ENCODE measurements around the gene MFSD12.

MFSD12 gene

DNA sequence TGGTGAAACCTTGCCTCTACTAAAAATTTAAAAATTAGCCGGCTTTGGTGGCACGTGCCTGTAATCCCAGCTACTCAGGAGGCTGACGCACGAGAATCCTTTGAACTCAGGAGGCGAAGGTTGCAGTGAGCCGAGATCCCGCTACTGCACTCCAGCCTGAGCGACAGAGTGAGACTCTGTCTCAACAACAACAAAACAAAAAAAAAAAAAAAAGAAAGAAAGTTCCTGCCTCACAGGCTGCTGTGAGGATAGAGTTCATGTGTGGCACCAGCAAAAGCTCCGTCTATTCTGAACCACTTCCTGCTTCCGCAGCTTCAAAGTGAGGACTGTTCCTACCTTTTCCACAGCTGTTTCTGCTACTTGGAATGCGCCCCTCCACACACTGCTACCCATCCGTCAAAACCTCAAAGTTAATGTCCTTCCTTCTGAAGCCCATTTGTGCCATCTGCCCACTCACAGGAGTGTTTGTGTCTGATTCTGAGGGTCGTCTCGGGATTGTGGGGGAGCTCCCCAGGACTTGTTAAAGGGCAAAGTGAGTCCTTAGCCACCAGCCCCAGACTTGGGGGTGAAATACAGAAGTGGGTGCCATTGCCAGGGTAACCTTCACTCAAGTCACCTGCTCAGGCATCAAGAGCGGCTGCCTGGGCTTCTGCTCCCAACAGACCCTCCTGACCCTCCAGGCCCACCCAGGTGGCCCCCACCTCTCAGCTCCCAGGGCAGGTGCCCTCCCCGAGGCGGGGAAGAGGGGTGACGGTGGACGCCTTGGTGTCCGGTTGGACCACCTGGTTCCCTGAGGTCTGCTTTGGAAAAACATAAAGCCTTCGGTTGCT lies 2.9 kb downstream of the MFSD12 start:
- H3K4me1 ChIP-seq (ENCODE audit: insufficient read depth, low read length), result no peaks in the 10 kb centered on the region
- H3K9me3 ChIP-seq (ENCODE audit: insufficient read depth, low read depth, low read length), result no peaks in the 10 kb centered on the region
- WGBS, result 92% methylated on average over 20 of the region's 21 CpGs
- H3K27ac ChIP-seq (ENCODE audit: low read depth, low read length), result no peak overlapping the region
- 0 out of 2 replicates have a peak, but pooled peaks cover 4% of the 10 kb centered on the region for H3K36me3 ChIP-seq (ENCODE audit: insufficient read depth, low read length)
- H3K9ac ChIP-seq (ENCODE audit: low read depth, low read length), result no peak overlapping the region
- H3K27me3 ChIP-seq (ENCODE audit: insufficient read depth, low read length), result no peaks in the 10 kb centered on the region; the same call in none of the 2 replicates
- H3K4me3 ChIP-seq (ENCODE audit: low read length), result no peak overlapping the region

DNA sequence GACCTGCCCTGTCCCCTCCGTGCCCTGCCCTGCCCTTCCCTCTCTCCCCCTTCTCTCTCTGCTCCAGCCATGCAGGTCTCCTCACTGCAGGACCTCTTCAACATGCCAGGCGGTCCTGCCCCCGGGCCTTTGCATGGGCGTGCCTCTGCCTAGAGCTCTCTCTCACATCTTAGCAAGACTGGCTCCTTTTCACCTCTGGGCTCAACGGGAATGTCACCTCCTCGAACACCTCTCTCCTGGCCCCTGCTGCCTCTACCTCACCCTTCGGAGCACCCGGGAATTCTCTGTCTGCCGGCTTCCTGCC lies 5.6 kb downstream of the MFSD12 start:
- Histone ChIP-seq H3K9me3 (ENCODE audit: insufficient read depth, low read depth, low read length) (no peaks in the 10 kb centered on the region), H3K36me3 (ENCODE audit: insufficient read depth, low read length) (peaks cover 9% of the 10 kb centered on the region; the same call in 1 of the 2 replicates), H3K27ac (ENCODE audit: low read depth, low read length) (no peak overlapping the region), H3K9ac (ENCODE audit: low read depth, low read length) (no peak overlapping the region), H3K27me3 (ENCODE audit: insufficient read depth, low read length) (no peaks in the 10 kb centered on the region; the same call in none of the 2 replicates), H3K4me1 (ENCODE audit: insufficient read depth, low read length) (no peaks in the 10 kb centered on the region), H3K4me3 (ENCODE audit: low read length) (no peak overlapping the region)
- 85% methylated on average over 9 of the region's 9 CpGs for WGBS

DNA sequence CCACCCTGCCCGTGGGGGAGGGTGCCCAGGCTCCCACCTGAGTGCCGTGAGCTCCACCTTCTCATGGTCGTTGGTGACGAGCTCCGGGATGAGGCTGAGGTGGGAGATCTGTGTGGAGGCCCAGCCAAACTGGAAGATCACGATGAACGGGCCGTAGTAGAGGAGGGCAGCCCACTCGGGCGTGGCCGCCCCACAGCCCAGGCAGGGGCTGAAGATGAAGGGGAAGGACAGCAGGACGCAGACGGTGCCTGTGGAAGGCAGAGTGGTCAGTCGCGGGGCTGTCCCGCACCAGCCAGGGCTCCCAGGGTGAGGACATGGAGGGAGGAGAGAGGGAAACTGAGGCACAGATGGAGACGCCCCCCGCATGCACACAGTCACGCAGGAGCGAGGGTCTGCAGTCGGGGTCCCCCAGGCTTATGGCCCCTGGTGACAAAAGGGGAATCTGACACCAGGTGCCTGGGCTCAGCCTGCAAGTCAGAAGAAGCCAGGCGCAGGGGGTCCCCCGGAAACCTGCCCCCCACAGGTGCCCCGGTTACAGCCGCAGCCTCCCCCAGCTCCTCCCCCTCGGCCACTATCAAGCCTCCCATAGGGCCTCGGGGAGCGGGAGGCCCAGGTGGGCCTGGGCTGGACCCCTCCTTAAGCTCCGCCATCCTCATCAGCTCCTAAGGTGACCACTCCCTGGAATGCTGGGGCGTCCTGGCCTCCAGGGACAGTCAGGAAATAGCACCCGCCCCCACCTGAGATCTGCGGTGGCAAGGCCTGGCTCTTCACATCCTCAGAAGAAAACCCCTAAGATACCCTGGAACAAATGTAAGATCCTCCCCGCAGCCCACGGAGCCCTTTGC lies 6.2 kb downstream of the MFSD12 start:
- H3K9ac ChIP-seq (ENCODE audit: low read depth, low read length), result no peak overlapping the region
- H3K36me3 ChIP-seq (ENCODE audit: insufficient read depth, low read length), result peaks cover 9% of the 10 kb centered on the region; the same call in 1 of the 2 replicates
- no peak overlapping the region for H3K4me3 ChIP-seq (ENCODE audit: low read length)
- no peak overlapping the region for H3K27ac ChIP-seq (ENCODE audit: low read depth, low read length)
- no peaks in the 10 kb centered on the region; the same call in 1 of the 2 replicates for H3K27me3 ChIP-seq (ENCODE audit: insufficient read depth, low read length)
- WGBS, result 94% methylated on average over 33 of the region's 34 CpGs
- no peaks in the 10 kb centered on the region for H3K9me3 ChIP-seq (ENCODE audit: insufficient read depth, low read depth, low read length)
- H3K4me1 ChIP-seq (ENCODE audit: insufficient read depth, low read length), result no peaks in the 10 kb centered on the region

DNA sequence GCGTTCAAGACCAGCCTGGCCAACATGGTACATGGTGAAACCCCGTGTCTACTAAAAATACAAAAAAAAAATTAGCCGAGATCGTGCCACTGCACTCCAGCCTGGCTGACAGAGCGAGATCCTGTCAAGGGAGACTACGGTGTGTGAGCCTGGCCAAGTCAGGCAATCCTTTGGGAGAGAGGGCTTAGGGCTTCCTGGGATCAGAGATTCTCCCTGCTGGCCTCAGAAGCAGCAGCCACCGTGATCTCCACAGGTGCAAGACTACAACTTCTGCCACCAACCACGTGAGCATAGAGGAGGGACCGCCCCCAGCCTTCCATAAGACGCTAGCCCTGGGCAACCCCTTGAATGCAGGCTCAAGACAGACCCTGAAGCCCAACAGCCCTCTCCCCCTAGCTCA lies 7.6 kb downstream of the MFSD12 start:
- H3K27ac ChIP-seq (ENCODE audit: low read depth, low read length), result no peak overlapping the region
- H3K9ac ChIP-seq (ENCODE audit: low read depth, low read length), result no peak overlapping the region
- no peak overlapping the region for H3K4me3 ChIP-seq (ENCODE audit: low read length)
- WGBS, result 89% methylated on average over 10 of the region's 10 CpGs
- no peaks in the 10 kb centered on the region for H3K27me3 ChIP-seq (ENCODE audit: insufficient read depth, low read length)
- no peaks in the 10 kb centered on the region for H3K4me1 ChIP-seq (ENCODE audit: insufficient read depth, low read length)
- no peaks in the 10 kb centered on the region for H3K9me3 ChIP-seq (ENCODE audit: insufficient read depth, low read depth, low read length)
- H3K36me3 ChIP-seq (ENCODE audit: insufficient read depth, low read length), result peaks cover 15% of the 10 kb centered on the region

DNA sequence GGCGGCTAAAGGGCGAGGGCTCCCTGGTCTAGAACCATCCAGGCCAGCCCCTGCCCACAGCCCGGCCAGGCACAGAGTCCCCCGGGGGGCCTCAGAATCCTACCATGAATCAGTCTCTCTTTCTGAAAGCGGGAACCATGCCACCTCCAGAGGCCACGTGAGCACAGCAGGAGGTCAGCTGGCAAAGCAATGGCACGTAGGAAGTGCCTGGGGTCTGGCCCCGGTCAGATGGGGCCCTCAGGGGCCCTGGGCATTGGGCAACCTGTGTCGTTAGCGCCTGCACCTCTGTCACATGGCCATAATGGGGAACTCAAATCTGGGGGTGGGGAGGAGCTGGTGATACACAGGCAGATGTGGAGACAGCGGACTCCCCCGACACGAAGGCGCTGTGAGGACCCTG lies 8.8 kb downstream of the MFSD12 start:
- H3K4me1 ChIP-seq (ENCODE audit: insufficient read depth, low read length), result no peaks in the 10 kb centered on the region
- no peak overlapping the region for H3K27ac ChIP-seq (ENCODE audit: low read depth, low read length)
- H3K4me3 ChIP-seq (ENCODE audit: low read length), result no peak overlapping the region
- no peaks in the 10 kb centered on the region for H3K27me3 ChIP-seq (ENCODE audit: insufficient read depth, low read length)
- 90% methylated on average over 14 of the region's 14 CpGs for WGBS
- H3K9ac ChIP-seq (ENCODE audit: low read depth, low read length), result no peak overlapping the region
- no peaks in the 10 kb centered on the region for H3K9me3 ChIP-seq (ENCODE audit: insufficient read depth, low read depth, low read length)
- peaks cover 19% of the 10 kb centered on the region for H3K36me3 ChIP-seq (ENCODE audit: insufficient read depth, low read length)

DNA sequence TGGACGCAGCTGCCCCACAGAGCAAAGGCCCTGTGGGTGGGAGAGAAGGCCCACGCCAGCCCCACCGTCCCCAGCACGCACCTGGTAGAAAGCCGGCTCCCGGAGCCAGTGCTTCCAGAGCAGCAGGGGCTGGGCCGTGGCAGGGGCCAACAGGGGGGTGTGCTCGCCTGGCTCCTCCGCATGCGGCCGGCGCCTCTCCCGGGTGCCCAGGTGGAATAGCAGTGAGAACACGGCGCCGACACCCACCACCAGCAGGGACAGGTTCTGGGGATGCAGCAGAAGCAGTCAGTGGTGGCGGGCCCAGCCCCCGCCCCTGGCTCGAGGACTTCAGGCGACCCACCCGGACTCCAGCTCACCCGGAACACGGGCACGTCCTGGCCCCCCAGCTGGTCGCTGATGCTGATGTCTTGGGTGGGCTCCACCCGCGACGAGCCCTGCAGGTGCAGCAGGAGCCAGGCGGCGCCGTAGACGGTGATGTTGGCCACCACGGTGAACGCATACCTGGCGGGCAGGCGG lies 9.6 kb downstream of the MFSD12 start:
- H3K9me3 ChIP-seq (ENCODE audit: insufficient read depth, low read depth, low read length), result no peaks in the 10 kb centered on the region
- H3K27me3 ChIP-seq (ENCODE audit: insufficient read depth, low read length), result no peaks in the 10 kb centered on the region
- no peak overlapping the region for H3K4me3 ChIP-seq (ENCODE audit: low read length)
- H3K4me1 ChIP-seq (ENCODE audit: insufficient read depth, low read length), result no peaks in the 10 kb centered on the region
- no peak overlapping the region for H3K9ac ChIP-seq (ENCODE audit: low read depth, low read length)
- WGBS, result 93% methylated on average over 36 of the region's 36 CpGs
- H3K36me3 ChIP-seq (ENCODE audit: insufficient read depth, low read length), result peaks cover 19% of the 10 kb centered on the region
- H3K27ac ChIP-seq (ENCODE audit: low read depth, low read length), result no peak overlapping the region

DNA sequence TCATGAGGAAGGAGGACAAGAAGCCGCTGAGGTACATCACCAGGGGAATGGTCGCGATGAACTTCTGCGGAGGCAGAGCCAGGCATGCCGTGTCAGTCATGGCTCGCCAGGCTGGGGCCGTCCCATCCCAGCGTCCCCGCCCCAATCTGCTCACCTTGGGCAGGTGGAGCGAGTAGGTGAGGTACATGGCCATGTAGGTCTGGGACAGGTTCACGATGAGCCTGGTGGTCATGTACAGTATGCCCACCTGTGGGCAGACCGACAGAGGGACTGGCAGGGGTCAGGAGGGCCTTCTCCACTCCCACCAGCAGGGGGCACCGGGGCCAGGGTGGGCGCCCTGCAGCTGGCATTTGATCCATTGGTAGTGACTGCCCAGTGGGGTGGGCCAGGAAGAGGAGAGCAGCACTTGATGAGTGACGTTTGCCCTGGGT lies 10.1 kb downstream of the MFSD12 start:
- Histone ChIP-seq H3K27ac (ENCODE audit: low read depth, low read length) (no peak overlapping the region), H3K9me3 (ENCODE audit: insufficient read depth, low read depth, low read length) (no peaks in the 10 kb centered on the region), H3K4me3 (ENCODE audit: low read length) (no peak overlapping the region), H3K27me3 (ENCODE audit: insufficient read depth, low read length) (no peaks in the 10 kb centered on the region), H3K4me1 (ENCODE audit: insufficient read depth, low read length) (no peaks in the 10 kb centered on the region), H3K36me3 (ENCODE audit: insufficient read depth, low read length) (peaks cover 19% of the 10 kb centered on the region), H3K9ac (ENCODE audit: low read depth, low read length) (no peak overlapping the region)
- 90% methylated on average over 15 of the region's 15 CpGs for WGBS

DNA sequence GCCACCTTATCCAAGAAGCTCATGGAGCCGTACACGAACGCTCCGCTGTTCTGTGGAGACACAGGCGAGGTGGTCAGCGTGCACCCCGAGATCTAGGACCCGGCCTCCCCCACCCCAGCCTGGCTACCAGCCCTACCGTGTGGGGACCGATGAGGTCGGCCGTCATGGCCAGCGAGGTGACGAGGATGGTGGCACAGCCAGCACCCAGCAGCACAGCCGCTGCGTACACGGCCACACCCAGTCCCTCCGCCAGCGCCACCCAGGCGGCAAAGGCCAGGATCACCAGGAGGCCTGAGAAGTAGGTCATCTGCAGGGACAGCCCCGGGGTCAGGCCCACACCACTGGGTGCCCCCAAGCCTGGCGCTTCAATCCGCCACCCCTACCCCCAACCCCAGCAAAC lies 11.3 kb downstream of the MFSD12 start:
- no peak overlapping the region for H3K4me3 ChIP-seq (ENCODE audit: low read length)
- no peaks in the 10 kb centered on the region for H3K9me3 ChIP-seq (ENCODE audit: insufficient read depth, low read depth, low read length)
- no peak overlapping the region for H3K27ac ChIP-seq (ENCODE audit: low read depth, low read length)
- no peaks in the 10 kb centered on the region for H3K4me1 ChIP-seq (ENCODE audit: insufficient read depth, low read length)
- no peak overlapping the region for H3K9ac ChIP-seq (ENCODE audit: low read depth, low read length)
- H3K27me3 ChIP-seq (ENCODE audit: insufficient read depth, low read length), result no peaks in the 10 kb centered on the region
- H3K36me3 ChIP-seq (ENCODE audit: insufficient read depth, low read length), result peaks cover 21% of the 10 kb centered on the region
- WGBS, result 97% methylated on average over 23 of the region's 23 CpGs

DNA sequence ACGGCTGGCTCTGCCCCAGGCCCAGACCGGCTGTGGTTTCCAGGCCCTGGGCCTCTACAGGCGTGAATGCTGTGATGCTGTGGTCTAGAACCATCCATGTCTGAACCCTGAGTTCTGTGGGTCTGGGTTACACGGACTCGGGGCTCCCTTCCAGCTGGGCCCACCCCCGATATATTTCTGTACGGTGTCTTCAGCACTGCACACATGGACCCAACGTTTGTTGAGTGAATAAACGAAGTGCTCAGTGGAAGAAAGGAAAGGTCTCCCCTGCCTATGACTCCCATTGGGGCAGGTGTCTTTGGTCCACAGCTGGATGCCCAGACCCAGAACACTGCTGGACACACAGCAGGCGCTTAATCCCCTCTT lies 11.7 kb downstream of the MFSD12 start:
- 95% methylated on average over 10 of the region's 10 CpGs for WGBS
- H3K27me3 ChIP-seq (ENCODE audit: insufficient read depth, low read length), result no peaks in the 10 kb centered on the region
- no peak overlapping the region for H3K27ac ChIP-seq (ENCODE audit: low read depth, low read length)
- peaks cover 17% of the 10 kb centered on the region for H3K36me3 ChIP-seq (ENCODE audit: insufficient read depth, low read length)
- no peaks in the 10 kb centered on the region for H3K4me1 ChIP-seq (ENCODE audit: insufficient read depth, low read length)
- H3K9ac ChIP-seq (ENCODE audit: low read depth, low read length), result no peak overlapping the region
- no peak overlapping the region for H3K4me3 ChIP-seq (ENCODE audit: low read length)
- no peaks in the 10 kb centered on the region for H3K9me3 ChIP-seq (ENCODE audit: insufficient read depth, low read depth, low read length)

DNA sequence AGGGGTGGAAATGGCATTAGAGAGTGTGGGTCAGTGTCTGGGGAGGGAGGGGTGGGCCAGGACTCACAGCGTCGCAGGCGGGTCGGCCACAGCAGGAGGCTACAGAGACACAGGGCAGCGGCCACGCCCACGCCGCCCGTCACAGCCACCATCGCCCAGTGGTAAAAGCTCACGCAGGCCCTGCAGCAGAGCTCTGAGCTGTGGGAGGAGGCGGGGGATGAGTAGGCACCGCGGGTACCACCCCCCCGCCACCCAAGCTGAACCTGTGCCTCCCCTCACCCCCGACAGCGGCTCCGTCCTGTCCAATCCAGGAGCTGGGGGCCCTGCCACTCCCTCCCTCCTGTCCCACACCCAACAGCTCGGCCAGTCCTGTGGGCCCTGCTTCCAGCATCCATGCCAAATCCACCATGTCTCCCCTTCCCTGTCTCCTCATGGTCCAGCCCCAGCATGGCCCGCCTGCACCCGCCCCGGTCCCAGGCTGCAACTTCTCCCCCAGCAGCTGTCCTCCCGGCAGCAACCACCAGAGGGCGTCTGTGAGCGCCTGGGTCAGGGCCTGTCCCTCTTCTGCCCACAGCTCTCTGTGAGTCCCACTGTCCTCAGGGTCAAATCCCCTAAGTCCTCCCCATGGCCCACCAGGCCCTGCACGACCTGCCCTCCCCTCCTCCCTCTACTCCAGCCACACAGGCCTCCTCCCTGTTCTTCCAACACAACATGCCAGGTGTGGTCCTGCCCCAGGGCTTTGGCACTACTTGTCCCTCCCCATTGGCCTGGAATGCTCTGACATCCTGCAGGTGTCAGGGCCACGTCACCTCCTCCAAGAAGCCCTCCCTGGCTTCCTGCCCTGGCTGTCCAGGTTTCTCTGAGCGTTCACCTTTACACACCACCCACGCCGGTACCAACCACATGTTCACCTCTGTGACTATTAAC lies 12.4 kb downstream of the MFSD12 start:
- 65% methylated on average over 30 of the region's 30 CpGs for WGBS
- H3K9me3 ChIP-seq (ENCODE audit: insufficient read depth, low read depth, low read length), result no peaks in the 10 kb centered on the region
- H3K36me3 ChIP-seq (ENCODE audit: insufficient read depth, low read length), result peaks cover 17% of the 10 kb centered on the region

More for the DNA sequence above, 12.4 kb downstream of the MFSD12 start:
- no peak overlapping the region for H3K27ac ChIP-seq (ENCODE audit: low read depth, low read length)
- H3K9ac ChIP-seq (ENCODE audit: low read depth, low read length), result no peak overlapping the region
- no peak overlapping the region for H3K4me3 ChIP-seq (ENCODE audit: low read length)
- no peaks in the 10 kb centered on the region for H3K27me3 ChIP-seq (ENCODE audit: insufficient read depth, low read length)
- no peaks in the 10 kb centered on the region for H3K4me1 ChIP-seq (ENCODE audit: insufficient read depth, low read length)
